GM10266 (cell line): ENCODE data around the gene TRPM8.
"Not testable (repeated sequence)": the region's sequence is repeated elsewhere in the genome, so short reads cannot be mapped to it uniquely, and the experiment has no call there.

Experiments used
- DNase-seq: peaks from one replicate; pipeline ENCODE4 v3.0.0; 2012; ENCODE audit errors: extremely low spot score
- CTCF ChIP-seq: IDR thresholded peaks from 2 replicates; pipeline ENCODE4 v1.5.1; 2012; ENCODE audit warnings: mild to moderate bottlenecking, low read depth; ENCODE audit not compliant: control insufficient read depth, insufficient read depth; ENCODE audit errors: missing control alignments

TRPM8 gene

GRCh38 chr2:233950078-233950825, 33.1 kb downstream of the TRPM8 start:
- TF ChIP-seq CTCF: no peak
- DNase-seq: no peak

DNA sequence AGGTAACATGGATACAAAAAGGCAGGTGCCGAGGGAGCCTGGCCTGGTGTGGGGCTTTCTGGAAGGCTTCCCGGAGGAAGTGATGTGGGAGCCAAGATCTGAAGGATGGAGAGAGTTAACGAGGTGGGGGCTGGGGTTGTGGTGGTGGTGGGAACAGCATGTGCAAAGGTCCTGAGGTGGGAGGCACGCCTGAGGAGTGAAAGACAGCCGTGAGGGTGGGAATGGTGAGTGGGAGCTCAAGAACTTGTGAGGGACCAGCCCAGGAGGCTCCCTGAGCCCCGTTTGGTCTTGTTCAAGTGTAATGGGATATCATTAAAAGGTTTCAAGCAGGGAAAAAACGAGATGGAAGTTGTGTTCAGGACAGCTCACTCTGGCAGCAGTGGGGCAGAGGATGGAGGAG, 35.2 kb downstream of the TRPM8 start:
- no peak for DNase-seq
- no peak for TF ChIP-seq CTCF

- TF ChIP-seq CTCF: no peak
Measured at GRCh38 chr2:233953087-233953801, 36.1 kb downstream of the TRPM8 start.

DNA sequence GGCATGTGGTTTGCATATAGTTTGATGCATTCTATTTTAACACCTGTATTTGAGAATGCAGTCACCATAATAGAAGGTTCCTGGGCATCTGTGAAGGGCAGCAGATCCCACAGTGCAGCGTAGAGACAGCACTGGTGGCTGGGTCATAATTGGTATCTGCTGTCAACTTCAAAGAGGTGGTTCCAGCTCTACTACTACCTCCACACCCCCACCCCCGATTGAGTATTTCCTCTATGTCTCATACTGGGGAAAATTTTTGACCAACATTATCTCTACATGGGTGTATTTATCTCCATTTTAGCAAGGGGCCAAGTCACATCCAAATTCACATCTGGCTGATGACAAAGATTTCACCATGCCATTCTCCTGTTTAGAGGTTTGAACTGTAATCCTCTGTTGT, 43.0 kb downstream of the TRPM8 start:
- TF ChIP-seq CTCF: no peak
- no peak for DNase-seq

More at GRCh38 chr2:233953087-233953801, 36.1 kb downstream of the TRPM8 start:
- no peak for DNase-seq

DNA sequence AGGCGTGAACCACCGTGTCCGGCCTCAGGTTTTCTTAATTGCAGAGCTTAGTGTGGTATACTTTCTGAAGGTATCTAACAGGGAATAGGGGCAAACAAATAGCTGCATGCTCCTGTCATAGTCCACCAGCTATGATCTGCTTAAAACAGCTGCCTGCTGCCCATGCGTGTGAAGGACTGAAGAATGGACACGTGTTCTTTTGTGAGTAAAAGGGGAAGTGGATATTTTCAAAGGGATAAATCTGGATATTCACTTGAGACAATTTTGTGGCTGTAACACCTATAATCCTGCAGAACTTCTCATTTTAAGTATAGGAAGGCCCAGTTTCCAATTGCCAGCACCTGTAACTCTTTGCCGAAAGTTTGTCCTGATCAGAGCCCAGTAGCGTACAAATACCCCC, 44.7 kb downstream of the TRPM8 start:
- DNase-seq: no peak

DNA sequence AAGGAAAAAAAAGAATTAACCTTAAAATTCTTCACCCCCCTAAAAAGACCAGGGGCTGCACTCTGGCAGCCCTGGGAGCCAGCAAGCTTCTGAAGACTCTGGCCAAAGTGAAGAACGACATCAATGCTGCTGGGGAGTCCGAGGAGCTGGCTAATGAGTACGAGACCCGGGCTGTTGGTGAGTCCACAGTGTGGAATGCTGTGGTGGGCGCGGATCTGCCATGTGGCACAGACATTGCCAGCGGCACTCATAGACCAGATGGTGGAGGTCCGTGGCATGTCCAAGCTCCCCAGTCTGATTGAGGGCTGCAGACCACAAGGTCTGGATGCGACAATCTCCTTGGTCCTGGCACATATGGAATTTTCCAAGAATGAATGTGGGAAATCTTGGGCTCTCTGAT, 47.4 kb downstream of the TRPM8 start:
- DNase-seq: no peak
- TF ChIP-seq CTCF: no peak

More for the DNA sequence above, 44.7 kb downstream of the TRPM8 start:
- no peak for TF ChIP-seq CTCF

- no peak for DNase-seq
- no peak for TF ChIP-seq CTCF
Measured at GRCh38 chr2:233965032-233965603, 47.9 kb downstream of the TRPM8 start.

- DNase-seq: not testable (repeated sequence)
Measured at GRCh38 chr2:233965646-233966045, 48.5 kb downstream of the TRPM8 start.
